ENCODE data around the gene GAL3ST2.
"Not testable (repeated sequence)": the region's sequence is repeated elsewhere in the genome, so short reads cannot be mapped to it uniquely, and the experiment has no call there.

Gene GAL3ST2

DNA sequence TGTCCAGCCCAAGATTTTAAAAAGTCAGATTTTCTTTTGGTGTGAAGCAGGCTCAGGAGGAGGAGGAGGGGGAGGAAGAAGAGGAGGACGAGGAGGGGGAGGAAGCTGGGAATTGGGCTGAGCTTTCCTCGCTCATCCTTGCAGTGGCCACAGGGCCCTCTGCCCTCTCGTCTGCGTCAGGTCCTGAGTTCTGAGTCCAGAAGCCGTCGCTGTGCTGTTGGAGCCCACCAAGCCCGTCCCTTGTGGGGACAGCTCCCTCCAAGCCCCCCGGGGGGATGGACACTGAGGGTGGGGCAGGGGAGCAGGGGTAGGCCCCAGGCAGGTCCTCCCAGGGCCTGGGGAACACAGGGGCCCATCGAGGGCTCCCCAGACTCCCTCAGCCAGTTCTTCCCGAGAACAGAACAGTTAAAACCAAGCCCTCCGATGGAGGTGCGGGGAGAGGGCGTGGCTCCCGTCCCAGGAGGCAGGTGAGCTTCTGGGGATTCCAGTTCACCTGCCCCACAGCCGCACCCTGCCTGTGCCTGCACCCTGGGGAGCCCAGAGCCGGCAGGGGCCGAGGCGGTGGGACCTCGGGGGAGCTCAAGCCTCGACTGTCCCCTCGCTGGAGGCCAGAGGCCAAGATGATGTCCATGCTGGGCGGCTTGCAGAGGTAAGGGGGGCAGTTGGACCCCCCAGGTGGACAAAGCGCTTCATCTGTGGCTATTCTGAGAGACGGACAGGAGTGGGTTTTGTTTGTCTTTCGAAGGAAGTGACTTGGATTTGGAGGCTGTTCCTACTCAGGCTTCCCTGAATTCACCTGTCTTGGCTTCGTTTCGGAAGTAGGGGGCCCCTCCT is at the start of gene GAL3ST2:
Gene GAL3ST2 (plus strand): TSS at position 487 of the 834 bp plus-strand sequence. CDS start 134 bp downstream, at position 621.
- TF ChIP-seq, protein P1, sequence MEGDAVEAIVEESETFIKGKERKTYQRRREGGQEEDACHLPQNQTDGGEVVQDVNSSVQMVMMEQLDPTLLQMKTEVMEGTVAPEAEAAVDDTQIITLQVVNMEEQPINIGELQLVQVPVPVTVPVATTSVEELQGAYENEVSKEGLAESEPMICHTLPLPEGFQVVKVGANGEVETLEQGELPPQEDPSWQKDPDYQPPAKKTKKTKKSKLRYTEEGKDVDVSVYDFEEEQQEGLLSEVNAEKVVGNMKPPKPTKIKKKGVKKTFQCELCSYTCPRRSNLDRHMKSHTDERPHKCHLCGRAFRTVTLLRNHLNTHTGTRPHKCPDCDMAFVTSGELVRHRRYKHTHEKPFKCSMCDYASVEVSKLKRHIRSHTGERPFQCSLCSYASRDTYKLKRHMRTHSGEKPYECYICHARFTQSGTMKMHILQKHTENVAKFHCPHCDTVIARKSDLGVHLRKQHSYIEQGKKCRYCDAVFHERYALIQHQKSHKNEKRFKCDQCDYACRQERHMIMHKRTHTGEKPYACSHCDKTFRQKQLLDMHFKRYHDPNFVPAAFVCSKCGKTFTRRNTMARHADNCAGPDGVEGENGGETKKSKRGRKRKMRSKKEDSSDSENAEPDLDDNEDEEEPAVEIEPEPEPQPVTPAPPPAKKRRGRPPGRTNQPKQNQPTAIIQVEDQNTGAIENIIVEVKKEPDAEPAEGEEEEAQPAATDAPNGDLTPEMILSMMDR (IDR thresholded peaks at IDR 0.05; ENCODE audit: low read depth, low read length, missing control alignments), result no peak
- DNase-seq (ENCODE audit: low read depth), result no peak
- no peak within 1 kb of the TSS for H3K4me3 ChIP-seq (ENCODE audit: low read depth, low read length)

DNA sequence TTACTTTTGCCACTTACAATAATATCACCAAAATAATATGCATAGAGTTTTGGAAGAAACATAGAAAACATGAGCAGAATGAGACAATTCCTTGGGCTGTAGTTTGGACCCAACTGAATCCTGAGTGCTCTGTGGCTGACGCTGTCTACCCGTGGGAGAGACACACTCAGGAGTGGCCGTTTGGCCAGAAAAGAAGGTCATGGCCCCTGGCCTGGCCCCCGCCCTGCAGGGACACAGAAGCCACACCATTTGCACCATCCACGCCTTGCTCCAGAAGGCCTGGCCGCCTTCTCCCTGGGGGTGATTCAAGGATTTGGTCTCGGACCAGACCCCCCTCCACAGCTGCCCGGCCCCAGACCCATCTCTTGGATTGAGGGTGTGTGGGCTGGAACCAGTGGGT is 48.6 kb upstream of the GAL3ST2 start:
- no peak overlapping the region for H3K4me3 ChIP-seq (ENCODE audit: low read depth, low read length)
- DNase-seq (ENCODE audit: low read depth), result no peak
- TF ChIP-seq, protein P1 (IDR thresholded peaks at IDR 0.05; ENCODE audit: low read depth, low read length, missing control alignments), result no peak

DNA sequence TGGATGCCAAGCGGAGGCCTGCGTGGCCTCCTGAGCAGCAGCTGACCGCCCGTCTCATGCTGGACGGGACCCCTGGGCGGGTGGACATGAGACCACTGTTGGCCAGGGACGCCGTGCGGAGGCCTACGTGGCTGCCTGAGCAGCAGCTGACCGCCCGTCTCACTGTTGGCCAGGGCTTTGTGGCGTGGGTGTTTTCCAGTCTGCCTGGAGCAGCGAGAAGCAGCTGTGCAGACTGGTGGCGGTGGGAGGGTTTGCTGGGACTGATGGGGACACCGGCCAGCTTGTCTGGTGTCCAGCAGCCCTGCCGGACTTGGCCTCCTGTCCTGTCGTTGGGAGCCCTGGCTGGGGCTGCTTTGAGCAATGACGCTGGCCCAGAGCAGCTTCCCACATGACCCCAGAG is 48.0 kb upstream of the GAL3ST2 start:
- H3K4me3 ChIP-seq (ENCODE audit: low read depth, low read length), result no peak overlapping the region
- TF ChIP-seq, protein P1 (IDR thresholded peaks at IDR 0.05; ENCODE audit: low read depth, low read length, missing control alignments), result no peak
- DNase-seq (ENCODE audit: low read depth), result no peak

DNA sequence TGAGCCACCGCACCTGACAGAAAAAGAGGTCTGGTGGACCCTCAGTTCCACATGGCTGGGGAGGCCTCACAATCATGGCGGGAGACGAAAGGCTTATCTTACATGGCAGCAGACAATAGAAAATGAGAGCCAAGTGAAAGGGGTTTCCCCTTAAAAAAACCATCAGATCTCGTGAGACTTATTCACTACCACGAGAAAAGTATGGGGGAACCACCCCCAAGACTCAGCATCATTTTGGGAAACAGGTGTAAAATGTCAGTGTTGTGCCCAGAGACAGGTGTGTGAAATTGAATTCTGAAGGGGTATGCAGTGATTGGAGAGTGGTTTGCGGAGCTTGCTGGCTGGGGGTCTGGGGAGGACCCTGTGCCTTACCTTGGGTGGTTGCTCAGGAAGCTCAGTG is 46.8 kb upstream of the GAL3ST2 start:
- no peak overlapping the region for H3K4me3 ChIP-seq (ENCODE audit: low read depth, low read length)
- TF ChIP-seq, protein P1 (IDR thresholded peaks at IDR 0.05; ENCODE audit: low read depth, low read length, missing control alignments), result no peak
- no peak for DNase-seq (ENCODE audit: low read depth)

DNA sequence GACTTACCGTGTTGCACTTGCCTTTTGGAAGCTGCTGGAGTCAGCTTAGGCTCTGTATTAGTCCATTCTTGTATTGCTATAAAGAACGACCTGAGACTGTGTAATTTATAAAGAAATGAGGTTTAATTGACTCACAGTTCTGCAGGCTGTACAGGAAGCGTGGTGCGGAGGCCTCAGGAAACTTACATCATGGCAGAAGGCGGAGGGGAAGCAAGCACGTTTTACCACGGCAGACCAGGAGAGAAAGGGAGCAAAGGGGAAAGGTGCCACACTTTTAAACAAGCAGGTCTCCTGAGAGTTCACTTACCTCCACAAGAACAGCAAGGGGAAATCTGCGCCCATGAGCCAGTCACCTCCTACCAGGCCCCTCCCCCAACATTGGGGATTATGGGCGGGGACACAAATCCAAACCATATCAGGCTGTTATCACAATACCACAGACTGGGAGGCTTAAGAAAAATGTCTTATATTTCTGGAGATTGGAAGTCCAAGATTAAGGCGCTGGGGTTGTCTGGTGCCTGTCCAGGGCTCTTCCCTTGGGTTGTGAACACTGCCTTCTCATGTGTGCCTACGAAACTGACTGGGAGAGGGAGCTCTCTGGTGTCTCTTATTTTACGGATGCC is 45.8 kb upstream of the GAL3ST2 start:
- H3K4me3 ChIP-seq (ENCODE audit: low read depth, low read length), result no peak overlapping the region
- DNase-seq (ENCODE audit: low read depth), result no peak
- TF ChIP-seq, protein P1 (IDR thresholded peaks at IDR 0.05; ENCODE audit: low read depth, low read length, missing control alignments), result no peak

DNA sequence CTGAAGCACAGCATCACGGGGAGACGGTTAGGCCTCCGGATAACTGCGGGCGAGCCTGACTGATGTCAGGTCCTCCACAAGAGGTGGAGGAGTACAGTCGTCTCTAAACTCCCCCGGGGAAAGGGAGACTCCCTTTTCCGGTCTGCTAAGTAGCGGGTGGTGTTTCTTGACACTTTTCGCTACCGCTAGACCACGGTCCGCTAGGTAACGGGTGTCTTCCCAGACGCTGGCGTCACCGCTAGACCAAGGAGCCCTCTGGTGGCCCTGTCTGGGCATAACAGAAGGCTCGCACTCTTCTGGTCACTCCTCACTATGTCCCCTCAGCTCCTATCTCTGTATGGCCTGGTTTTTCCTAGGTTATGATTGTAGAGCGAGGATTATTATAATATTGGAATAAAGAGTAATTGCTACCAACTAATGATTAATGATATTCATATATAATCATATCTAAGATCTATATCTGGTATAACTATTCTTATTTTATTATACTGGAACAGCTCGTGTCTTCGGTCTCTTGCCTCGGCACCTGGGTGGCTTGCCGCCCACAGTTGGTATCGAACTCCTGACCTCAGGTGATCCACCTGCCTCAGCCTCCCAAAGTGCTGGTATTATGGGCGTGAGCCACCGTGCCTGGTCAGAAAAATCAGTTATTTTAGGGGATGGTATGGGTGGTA is 44.0 kb upstream of the GAL3ST2 start:
- TF ChIP-seq, protein P1 (IDR thresholded peaks at IDR 0.05; ENCODE audit: low read depth, low read length, missing control alignments), result peak; percentile 55
- not testable (repeated sequence) for H3K4me3 ChIP-seq (ENCODE audit: low read depth, low read length)
- DNase-seq (ENCODE audit: low read depth), result peak; percentile 57

Data from GM12864 (cell line).